ENCODE measurements around the gene SLC30A1.

The SLC30A1 gene

GRCh38 chr1:211614615-211615014 is 35.7 kb upstream of the SLC30A1 start:
- no peak overlapping the region for H3K4me3 ChIP-seq (ENCODE audit: low read length)
- H3K27me3 ChIP-seq (ENCODE audit: control insufficient read depth, insufficient read depth, low read length) = no peaks in the 10 kb centered on the region
- H3K27ac ChIP-seq (ENCODE audit: low read depth, low read length) = no peak overlapping the region
- no peak overlapping the region for H3K9ac ChIP-seq (ENCODE audit: low read length)
- no peaks in the 10 kb centered on the region for H3K36me3 ChIP-seq (ENCODE audit: control insufficient read depth, insufficient read depth, low read length)
- H3K4me1 ChIP-seq (ENCODE audit: control insufficient read depth, insufficient read depth, low read length) = no peaks in the 10 kb centered on the region

GRCh38 chr1:211613951-211614350 is 35.0 kb upstream of the SLC30A1 start:
- no peaks in the 10 kb centered on the region for H3K36me3 ChIP-seq (ENCODE audit: control insufficient read depth, insufficient read depth, low read length)
- H3K27ac ChIP-seq (ENCODE audit: low read depth, low read length) = no peak overlapping the region
- no peak overlapping the region for H3K9ac ChIP-seq (ENCODE audit: low read length)
- no peaks in the 10 kb centered on the region for H3K27me3 ChIP-seq (ENCODE audit: control insufficient read depth, insufficient read depth, low read length)
- H3K4me1 ChIP-seq (ENCODE audit: control insufficient read depth, insufficient read depth, low read length) = no peaks in the 10 kb centered on the region
- H3K4me3 ChIP-seq (ENCODE audit: low read length) = no peak overlapping the region

DNA sequence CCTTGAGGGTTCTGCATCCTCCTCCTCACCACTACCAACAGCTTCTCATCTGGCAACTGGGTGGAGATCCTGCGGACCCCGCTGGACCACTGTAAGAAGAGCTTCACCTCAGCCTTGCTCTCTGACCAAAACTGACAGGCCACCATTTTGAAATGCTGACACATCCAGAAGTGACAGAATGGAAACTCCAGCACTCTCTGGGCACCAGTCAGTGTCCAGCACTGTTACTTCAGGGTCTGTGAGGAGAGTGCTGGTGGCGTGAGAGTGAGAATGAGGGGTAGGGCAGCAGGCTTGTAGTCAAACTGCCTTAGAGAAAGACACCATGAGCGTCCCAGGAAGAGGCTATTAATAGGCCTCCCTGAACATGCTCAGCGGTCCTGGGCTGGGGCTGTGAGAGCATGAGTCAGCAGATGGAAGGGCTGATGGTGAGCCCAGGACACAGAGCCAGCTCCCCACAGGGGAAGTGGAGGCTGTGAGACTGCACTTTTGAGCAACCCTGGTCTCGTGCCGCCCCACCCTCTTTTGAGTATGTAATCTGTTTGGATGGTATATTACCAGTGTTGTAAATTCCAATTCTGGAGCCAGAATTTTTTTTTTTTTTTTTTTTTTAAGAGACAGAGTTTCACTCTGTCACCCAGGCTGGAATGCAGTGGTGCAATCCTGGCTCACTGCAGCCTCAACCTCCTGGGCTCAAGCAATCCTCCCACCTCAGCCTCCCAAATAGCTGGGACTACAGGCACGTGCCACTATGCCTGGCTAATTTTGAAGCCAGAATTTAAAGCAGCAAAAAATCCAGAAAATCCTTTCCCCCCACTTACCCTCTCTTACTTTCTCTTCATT is 34.4 kb upstream of the SLC30A1 start:
- Histone ChIP-seq H3K9ac (ENCODE audit: low read length) (no peak overlapping the region), H3K4me1 (ENCODE audit: control insufficient read depth, insufficient read depth, low read length) (no peaks in the 10 kb centered on the region), H3K27me3 (ENCODE audit: control insufficient read depth, insufficient read depth, low read length) (no peaks in the 10 kb centered on the region), H3K27ac (ENCODE audit: low read depth, low read length) (peak overlapping the region; percentile 44), H3K36me3 (ENCODE audit: control insufficient read depth, insufficient read depth, low read length) (no peaks in the 10 kb centered on the region), H3K4me3 (ENCODE audit: low read length) (no peak overlapping the region)

DNA sequence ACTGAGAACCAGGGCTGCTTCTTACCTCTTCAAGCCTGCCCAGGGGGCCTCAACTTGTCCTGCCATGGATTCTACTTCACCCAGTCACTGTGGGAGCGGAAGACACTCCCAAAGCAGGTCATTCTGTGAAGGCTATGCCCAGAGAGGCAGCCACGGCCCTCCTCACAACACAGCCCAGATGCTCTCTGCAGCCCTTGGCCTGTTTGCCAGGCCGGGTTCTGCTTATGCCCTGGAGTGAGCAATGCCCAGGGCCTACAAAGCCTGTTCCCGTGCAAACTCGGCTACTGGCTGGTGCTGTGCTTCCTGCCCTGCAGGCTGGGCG is 33.8 kb upstream of the SLC30A1 start:
- H3K27ac ChIP-seq (ENCODE audit: low read depth, low read length) = no peak overlapping the region
- no peaks in the 10 kb centered on the region for H3K36me3 ChIP-seq (ENCODE audit: control insufficient read depth, insufficient read depth, low read length)
- H3K27me3 ChIP-seq (ENCODE audit: control insufficient read depth, insufficient read depth, low read length) = no peaks in the 10 kb centered on the region
- H3K4me3 ChIP-seq (ENCODE audit: low read length) = no peak overlapping the region
- H3K4me1 ChIP-seq (ENCODE audit: control insufficient read depth, insufficient read depth, low read length) = no peaks in the 10 kb centered on the region
- no peak overlapping the region for H3K9ac ChIP-seq (ENCODE audit: low read length)

DNA sequence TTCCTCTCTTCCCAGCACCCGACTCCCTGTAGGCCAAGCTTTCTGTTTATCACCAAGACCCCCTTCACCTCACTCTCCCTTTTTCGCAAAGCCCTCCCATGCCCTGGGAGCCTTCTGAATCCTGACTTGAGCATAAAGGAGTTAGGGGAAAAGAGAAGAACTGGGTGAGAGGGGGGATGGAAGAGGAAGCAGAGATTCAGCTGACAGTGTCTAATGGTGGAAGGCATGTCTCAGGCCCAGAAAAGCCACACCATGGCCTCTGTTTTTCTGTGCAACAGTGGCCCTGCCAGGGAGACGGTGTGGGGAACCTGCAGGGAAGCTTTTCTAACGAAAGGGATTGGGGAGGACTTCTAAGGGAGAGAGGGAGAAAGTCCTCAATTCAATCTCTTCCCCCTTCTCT is 32.9 kb upstream of the SLC30A1 start:
- no peak overlapping the region for H3K9ac ChIP-seq (ENCODE audit: low read length)
- no peaks in the 10 kb centered on the region for H3K27me3 ChIP-seq (ENCODE audit: control insufficient read depth, insufficient read depth, low read length)
- H3K36me3 ChIP-seq (ENCODE audit: control insufficient read depth, insufficient read depth, low read length) = no peaks in the 10 kb centered on the region
- H3K4me1 ChIP-seq (ENCODE audit: control insufficient read depth, insufficient read depth, low read length) = no peaks in the 10 kb centered on the region
- H3K27ac ChIP-seq (ENCODE audit: low read depth, low read length) = no peak overlapping the region
- no peak overlapping the region for H3K4me3 ChIP-seq (ENCODE audit: low read length)

GRCh38 chr1:211610779-211611556 is 32.0 kb upstream of the SLC30A1 start:
- no peak overlapping the region for H3K9ac ChIP-seq (ENCODE audit: low read length)
- no peaks in the 10 kb centered on the region for H3K36me3 ChIP-seq (ENCODE audit: control insufficient read depth, insufficient read depth, low read length)
- no peak overlapping the region for H3K27ac ChIP-seq (ENCODE audit: low read depth, low read length)
- no peaks in the 10 kb centered on the region for H3K4me1 ChIP-seq (ENCODE audit: control insufficient read depth, insufficient read depth, low read length)
- no peak overlapping the region for H3K4me3 ChIP-seq (ENCODE audit: low read length)
- no peaks in the 10 kb centered on the region for H3K27me3 ChIP-seq (ENCODE audit: control insufficient read depth, insufficient read depth, low read length)

GRCh38 chr1:211609120-211610024 is 30.4 kb upstream of the SLC30A1 start:
- Histone ChIP-seq H3K27ac (ENCODE audit: low read depth, low read length) (no peak overlapping the region), H3K4me3 (ENCODE audit: low read length) (no peak overlapping the region), H3K27me3 (ENCODE audit: control insufficient read depth, insufficient read depth, low read length) (no peaks in the 10 kb centered on the region), H3K4me1 (ENCODE audit: control insufficient read depth, insufficient read depth, low read length) (no peaks in the 10 kb centered on the region), H3K36me3 (ENCODE audit: control insufficient read depth, insufficient read depth, low read length) (no peaks in the 10 kb centered on the region), H3K9ac (ENCODE audit: low read length) (no peak overlapping the region)

GRCh38 chr1:211607754-211608473 is 29.0 kb upstream of the SLC30A1 start:
- no peak overlapping the region for H3K4me3 ChIP-seq (ENCODE audit: low read length)
- H3K27me3 ChIP-seq (ENCODE audit: control insufficient read depth, insufficient read depth, low read length) = no peaks in the 10 kb centered on the region
- no peaks in the 10 kb centered on the region for H3K4me1 ChIP-seq (ENCODE audit: control insufficient read depth, insufficient read depth, low read length)
- no peaks in the 10 kb centered on the region for H3K36me3 ChIP-seq (ENCODE audit: control insufficient read depth, insufficient read depth, low read length)
- H3K9ac ChIP-seq (ENCODE audit: low read length) = no peak overlapping the region
- H3K27ac ChIP-seq (ENCODE audit: low read depth, low read length) = no peak overlapping the region

- no peak overlapping the region for H3K27ac ChIP-seq (ENCODE audit: low read depth, low read length)
- H3K4me3 ChIP-seq (ENCODE audit: low read length) = no peak overlapping the region
- H3K4me1 ChIP-seq (ENCODE audit: control insufficient read depth, insufficient read depth, low read length) = no peaks in the 10 kb centered on the region
- H3K36me3 ChIP-seq (ENCODE audit: control insufficient read depth, insufficient read depth, low read length) = no peaks in the 10 kb centered on the region
- H3K27me3 ChIP-seq (ENCODE audit: control insufficient read depth, insufficient read depth, low read length) = no peaks in the 10 kb centered on the region
- no peak overlapping the region for H3K9ac ChIP-seq (ENCODE audit: low read length)
These were observed 28.2 kb upstream of the SLC30A1 start for GRCh38 chr1:211606914-211607753.

GRCh38 chr1:211606332-211606913 is 27.5 kb upstream of the SLC30A1 start:
- H3K4me1 ChIP-seq (ENCODE audit: control insufficient read depth, insufficient read depth, low read length) = no peaks in the 10 kb centered on the region
- no peak overlapping the region for H3K9ac ChIP-seq (ENCODE audit: low read length)
- H3K4me3 ChIP-seq (ENCODE audit: low read length) = no peak overlapping the region
- no peaks in the 10 kb centered on the region for H3K36me3 ChIP-seq (ENCODE audit: control insufficient read depth, insufficient read depth, low read length)
- no peaks in the 10 kb centered on the region for H3K27me3 ChIP-seq (ENCODE audit: control insufficient read depth, insufficient read depth, low read length)
- H3K27ac ChIP-seq (ENCODE audit: low read depth, low read length) = no peak overlapping the region
